K562 (cell line): ENCODE results near the gene DENND6A. TPM values are rescaled to one million over a fixed set of nuclear protein-coding genes. Genes with fewer than 3 reads are reported as not detected.
A peak's percentile ranks its signal among the peaks of the same experiment; 100 is the strongest.

Source experiments
- ATAC-seq: fragments of 200-7000 bp; cut with Tn5 transposase; 3 replicates; pipeline ENCODE4 v1.9.1; 2020; ENCODE audit warnings: moderate library complexity
- BruUV-seq: library from RNA; stranded (reverse); fragments of 400-500 nt; replicated peaks from 2 replicates; lab custom pipeline; 2021; lab: Mats Ljungman, UMichigan
- CTCF ChIA-PET: fragments of 300-600 bp; formaldehyde crosslinking; extraction: SDS; loops from one replicate; lab custom pipeline; 2021; ENCODE audit warnings: low intra/inter-chr PET ratio; lab: Yijun Ruan, JAX
- POLR2A ChIA-PET: fragments of 300-600, 350-650 bp; sonication (Branson Sonifier 250); formaldehyde crosslinking; extraction: SDS; loops from one replicate; lab custom pipeline; 2021; ENCODE audit warnings: antibody characterized with exemption, inconsistent platforms; lab: Yijun Ruan, JAX
- DNase-seq, 4 experiments: peaks; one replicate each; pipeline versions ENCODE4 v3.0.0 to v3.0.0-alpha.2; 2011 to 2018; ENCODE audit warnings: low spot score in 3 of 4, mixed read lengths in 3 of 4; ENCODE audit errors: extremely low read depth in 1 of 4
- FAIRE-seq: peaks from 2 replicates; lab custom pipeline; 2011; peaks lifted over from hg19 to GRCh38; lab: Jason Lieb, UNC
- H2AFZ ChIP-seq: 2 replicates; pipeline ENCODE4 v1.6.0; 2011; ENCODE audit warnings: low read depth, low read length, control low read depth, inconsistent platforms
- H3K27ac ChIP-seq: fragments of 200-600 bp; 3 replicates; pipeline ENCODE4 v1.8.0; 2011; ENCODE audit warnings: low read depth, mild to moderate bottlenecking, control low read depth, inconsistent platforms, low read length, moderate library complexity, mixed read lengths; ENCODE audit errors: extremely low read depth
- H3K27me3 ChIP-seq, 2 experiments: fragments of 300-600 bp in 1 of 2; 2 replicates in 1 of 2; 3 replicates in 1 of 2; pipeline versions ENCODE4 v1.6.0 to v1.8.0; 2011; ENCODE audit warnings: inconsistent platforms in 2 of 2, low read length in 2 of 2, mild to moderate bottlenecking in 1 of 2, mixed read lengths in 1 of 2, moderate library complexity in 1 of 2; ENCODE audit not compliant: control insufficient read depth in 2 of 2, insufficient read depth in 2 of 2
- H3K36me3 ChIP-seq: fragments of 300-600 bp; 3 replicates; pipeline ENCODE4 v1.8.0; 2011; ENCODE audit warnings: mild to moderate bottlenecking, low read length, inconsistent platforms; ENCODE audit not compliant: control insufficient read depth, insufficient read depth
- H3K4me1 ChIP-seq, 2 experiments: fragments of 200-600 bp in 1 of 2; replicated peaks in 1 of 2; 2 replicates in 1 of 2; 3 replicates in 1 of 2; pipeline versions ENCODE4 v1.5.1 to v1.8.0; 2011; ENCODE audit warnings: inconsistent platforms in 2 of 2, low read length in 2 of 2, mild to moderate bottlenecking in 1 of 2, mixed read lengths in 1 of 2, moderate library complexity in 1 of 2; ENCODE audit not compliant: control insufficient read depth in 2 of 2, insufficient read depth in 2 of 2
- H3K4me2 ChIP-seq: 2 replicates; pipeline ENCODE4 v1.6.1; 2011; ENCODE audit warnings: low read length, control low read depth, inconsistent platforms, mixed read lengths; ENCODE audit not compliant: insufficient read depth
- H3K4me3 ChIP-seq: fragments of 200-600 bp; sonication (generic), shearing (Covaris generic); 2 replicates; pipeline ENCODE4 v1.5.1; 2016; ENCODE audit warnings: control low read depth, inconsistent platforms
- H3K79me2 ChIP-seq: fragments of 200-600 bp; 3 replicates; pipeline ENCODE4 v1.8.0; 2011; ENCODE audit warnings: low read length, inconsistent platforms; ENCODE audit not compliant: control insufficient read depth, insufficient read depth
- H3K9ac ChIP-seq, 2 experiments: 2 replicates each; pipeline versions ENCODE4 v1.6.0 to v1.6.1; 2011; ENCODE audit warnings: low read depth in 2 of 2, low read length in 2 of 2, control low read depth in 1 of 2, inconsistent platforms in 1 of 2, mild to moderate bottlenecking in 1 of 2, mixed read lengths in 1 of 2; ENCODE audit not compliant: insufficient read depth in 1 of 2
- H3K9me1 ChIP-seq: one replicate; pipeline ENCODE4 v1.6.0; 2011; ENCODE audit warnings: inconsistent platforms, mild to moderate bottlenecking, low read length, moderate library complexity; ENCODE audit not compliant: control insufficient read depth, insufficient read depth
- H3K9me3 ChIP-seq: replicated peaks from 2 replicates; pipeline ENCODE4 v1.5.1; 2011; ENCODE audit warnings: low read depth, low read length, inconsistent platforms; ENCODE audit not compliant: control insufficient read depth, insufficient read depth
- H4K20me1 ChIP-seq: replicated peaks from 2 replicates; pipeline ENCODE4 v1.6.1; 2011; ENCODE audit warnings: low read length, inconsistent platforms, mixed read lengths; ENCODE audit not compliant: control insufficient read depth, insufficient read depth
- CBFA2T3 ChIP-seq: fragments of 450-650 bp; IDR thresholded peaks from 2 replicates; pipeline ENCODE4 v1.6.1; 2017
- HNRNPUL1 ChIP-seq: fragments of 200-400 bp; formaldehyde crosslinking; IDR thresholded peaks from 2 replicates; pipeline ENCODE4 v1.6.1; 2017; ENCODE audit warnings: low read length
- ID3 ChIP-seq, 2 experiments: fragments of 250-450 bp in 1 of 2; fragments of 450-650 bp in 1 of 2; sonication (Bioruptor Pico) in 1 of 2; IDR thresholded peaks; 2 replicates each; pipeline versions ENCODE4 v1.6.1 to v1.8.0; 2016 to 2021; ENCODE audit warnings: mild to moderate bottlenecking in 2 of 2, moderate library complexity in 2 of 2, missing compliant biosample characterization in 1 of 2, missing genetic modification characterization in 1 of 2
- ILF3 ChIP-seq: fragments of 450-650 bp; IDR thresholded peaks from 2 replicates; pipeline ENCODE4 v1.6.1; 2018; ENCODE audit warnings: antibody characterized with exemption, mild to moderate bottlenecking, moderate library complexity, borderline replicate concordance
- NR2C2 ChIP-seq, 2 experiments: fragments of 200-800 bp in 1 of 2; sonication (Bioruptor generic) in 1 of 2; sonication (generic) in 1 of 2; formaldehyde crosslinking in 1 of 2; IDR thresholded peaks; 2 replicates each; pipeline versions ENCODE4 v1.6.1 to v1.8.0; 2016 to 2022; ENCODE audit warnings: mild to moderate bottlenecking in 1 of 2, missing compliant biosample characterization in 1 of 2, missing genetic modification characterization in 1 of 2, missing genetic modification reagents in 1 of 2
- RAD21 ChIP-seq, 2 experiments: fragments of 250-450 bp in 1 of 2; fragments of 450-650 bp in 1 of 2; sonication (Bioruptor Pico) in 1 of 2; formaldehyde crosslinking in 1 of 2; IDR thresholded peaks in 1 of 2; conservative IDR thresholded peaks in 1 of 2; 2 replicates each; pipeline versions ENCODE4 v1.4.0 to v1.8.0; 2020 to 2022; ENCODE audit warnings: mild to moderate bottlenecking in 2 of 2, moderate library complexity in 1 of 2
- TEAD2 ChIP-seq: fragments of 450-650 bp; IDR thresholded peaks from 2 replicates; pipeline ENCODE4 v1.6.1; 2016; ENCODE audit warnings: missing genetic modification characterization, control low read depth, missing compliant biosample characterization
- ZBTB49 ChIP-seq: sonication (generic); formaldehyde crosslinking; IDR thresholded peaks from 2 replicates; pipeline ENCODE4 v1.8.0; 2022; ENCODE audit warnings: missing genetic modification reagents, mild to moderate bottlenecking, borderline replicate concordance
- WGBS: fragments of 100-300 bp; shearing (Covaris generic); methylation state at CpG from one replicate; pipeline ENCODE4 v1.1.6; 2016; ENCODE audit warnings: low coverage, mixed read lengths; ENCODE audit not compliant: insufficient coverage; ENCODE audit errors: missing lambda C conversion rate; 5-methylcytosine and 5-hydroxymethylcytosine counted together
- in situ Hi-C: fragments of 300-500 bp; cut with MboI; formaldehyde crosslinking; loops from 4 replicates; pipeline ENCODE4 v1.15.0; 2018; ENCODE audit warnings: inconsistent platforms, mixed read lengths
- intact Hi-C: fragments of 100-400 bp; cut with micrococcal nuclease; formaldehyde crosslinking; loops from 2 replicates; pipeline ENCODE4 v1.14.2; 2022
- polyA plus RNA-seq, 8 experiments: library from polyadenylated mRNA; depleted of rRNA in 4 of 8; stranded (reverse) in 5 of 8; unstranded in 3 of 8; fragments of >200 nt; fragmentation: Nextera tagmentation in 2 of 8; fragmentation: Illumina TruSeq in 1 of 8; extraction: Ambion mirVana in 2 of 8; extraction: Trizol in 1 of 8; gene quantifications; 2 replicates each; pipeline versions ENCODE4 v1.2.1 to v1.2.3, GENCODE V29; 2011 to 2014; ENCODE audit warnings: inconsistent platforms in 1 of 8, missing spikeins in 1 of 8
- total RNA-seq, 7 experiments: library from RNA; depleted of rRNA in 6 of 7; stranded (reverse); fragments of >200 nt in 6 of 7; fragmentation: Illumina TruSeq in 2 of 7; extraction: Trizol in 2 of 7; gene quantifications; 2 replicates each; pipeline versions ENCODE4 v1.2.1 to v1.2.3, GENCODE V29; 2011 to 2021; ENCODE audit warnings: low replicate concordance in 1 of 7
- TF ChIP-seq, protein P1 (sequence below): fragments of 250-450 bp; sonication (Bioruptor Pico); IDR thresholded peaks from 2 replicates; pipeline ENCODE4 v1.8.0; 2022; ENCODE audit warnings: inconsistent platforms

The DENND6A gene
- total and polyA plus RNA-seq, 9 of the 15 experiments (the other 6 are each of a cell fraction or from before 2014, with no cell fraction given) = 1.5 to 12.7 (median 7.1) TPM

DNA sequence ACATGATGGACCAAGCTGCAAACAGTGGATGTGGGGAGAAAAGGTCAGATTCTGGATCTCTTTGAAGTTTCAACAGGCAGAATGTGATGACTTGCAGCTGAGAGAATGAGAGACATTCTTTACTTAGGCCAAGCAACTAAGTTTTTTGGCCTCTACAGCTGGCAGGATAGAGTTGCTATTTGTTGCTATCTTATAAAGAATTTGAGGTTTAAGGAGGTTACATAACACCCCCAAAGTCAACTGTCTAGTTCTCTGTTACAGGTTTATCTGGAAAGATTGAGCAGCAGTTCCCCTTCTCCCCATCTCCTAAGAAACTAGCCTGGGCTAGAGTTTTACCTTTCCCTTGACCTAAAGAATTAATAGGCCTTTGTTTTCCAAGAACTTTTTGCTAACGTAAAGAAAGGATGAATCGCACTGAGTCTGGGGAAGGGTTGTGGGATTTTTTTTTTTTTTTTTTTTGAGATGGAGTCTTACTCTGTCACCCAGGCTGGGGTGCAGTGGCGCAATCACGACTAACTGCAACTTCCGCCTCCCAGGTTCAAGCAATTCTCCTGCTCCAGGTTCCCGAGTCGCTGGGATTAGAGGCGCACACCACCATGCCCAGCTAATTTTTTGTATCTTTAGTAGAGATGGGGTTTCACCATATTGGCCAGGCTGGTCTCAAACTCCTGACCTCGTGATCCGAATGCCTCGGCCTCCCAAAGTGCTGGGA lies 36.6 kb upstream of the DENND6A start:
- Histone ChIP-seq H2AFZ (no peak overlapping the region), H3K9me3 (no peaks in the 10 kb centered on the region), H3K9ac (no peak overlapping the region), H3K4me2 (no peak overlapping the region), H3K9me1 (no peaks in the 10 kb centered on the region), H3K27ac (no peak overlapping the region), H3K4me1 (no peaks in the 10 kb centered on the region), H3K4me3 (no peak overlapping the region), H4K20me1 (no peaks in the 10 kb centered on the region), H3K36me3 (no peaks in the 10 kb centered on the region)
- POLR2A ChIA-PET = interaction anchor here (0.7 kb wide), 2 partner anchors 40 to 592 kb away, joined by 3 read pairs; no protein-coding TSS in a partner anchor
- DNase-seq (no peak), ATAC-seq (no peak), FAIRE-seq (no peak)
- intact Hi-C loops = no loop called here
- WGBS = 75% methylated on average over 10 of the region's 11 CpGs
- in situ Hi-C loops = no loop called here
- no TSS peak for BruUV-seq
- CTCF ChIA-PET = no interaction called here
- TF ChIP-seq HNRNPUL1 = no peak
- TF ChIP-seq, all 486 proteins: peak for 0
- Histone ChIP-seq H3K79me2 (no peaks in the 10 kb centered on the region), H3K27me3 (no peaks in the 10 kb centered on the region)

DNA sequence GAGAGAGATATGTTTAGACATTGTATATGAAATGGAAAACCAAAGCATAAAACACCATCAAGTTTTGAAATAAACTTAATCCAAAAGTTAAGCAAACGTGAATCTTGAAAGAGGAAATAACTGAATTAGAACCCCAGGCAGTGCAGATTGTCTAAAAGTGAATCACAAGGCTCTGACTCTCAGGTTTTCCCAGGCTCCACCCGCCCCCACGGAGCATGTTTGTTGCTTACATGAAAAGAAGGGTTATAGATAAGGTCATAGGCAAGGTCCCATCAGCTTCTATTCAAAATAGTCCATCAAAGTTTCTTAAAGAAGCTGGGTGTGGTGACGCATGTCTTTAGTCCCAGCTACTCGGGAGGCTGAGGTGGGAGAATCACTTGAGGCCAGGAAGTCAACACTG lies 34.2 kb upstream of the DENND6A start:
- ChIA-PET POLR2A (no interaction called here), CTCF (no interaction called here)
- WGBS = 20% methylated on average over 5 of the region's 5 CpGs
- Histone ChIP-seq H3K79me2 (no peaks in the 10 kb centered on the region), H3K27me3 (no peaks in the 10 kb centered on the region), H4K20me1 (no peaks in the 10 kb centered on the region), H3K4me3 (no peak overlapping the region), H3K9me1 (no peaks in the 10 kb centered on the region), H3K36me3 (no peaks in the 10 kb centered on the region), H3K9ac (no peak overlapping the region), H3K9me3 (no peaks in the 10 kb centered on the region), H3K4me1 (no peaks in the 10 kb centered on the region), H3K27ac (no peak overlapping the region), H2AFZ (no peak overlapping the region), H3K4me2 (no peak overlapping the region)
- no TSS peak for BruUV-seq
- in situ Hi-C loops (no loop called here), intact Hi-C loops (no loop called here)
- ATAC-seq (no peak), DNase-seq (peak in 1 of 4 experiments; percentile 3), FAIRE-seq (no peak)
- no peak for TF ChIP-seq ILF3
- TF ChIP-seq, protein P1, sequence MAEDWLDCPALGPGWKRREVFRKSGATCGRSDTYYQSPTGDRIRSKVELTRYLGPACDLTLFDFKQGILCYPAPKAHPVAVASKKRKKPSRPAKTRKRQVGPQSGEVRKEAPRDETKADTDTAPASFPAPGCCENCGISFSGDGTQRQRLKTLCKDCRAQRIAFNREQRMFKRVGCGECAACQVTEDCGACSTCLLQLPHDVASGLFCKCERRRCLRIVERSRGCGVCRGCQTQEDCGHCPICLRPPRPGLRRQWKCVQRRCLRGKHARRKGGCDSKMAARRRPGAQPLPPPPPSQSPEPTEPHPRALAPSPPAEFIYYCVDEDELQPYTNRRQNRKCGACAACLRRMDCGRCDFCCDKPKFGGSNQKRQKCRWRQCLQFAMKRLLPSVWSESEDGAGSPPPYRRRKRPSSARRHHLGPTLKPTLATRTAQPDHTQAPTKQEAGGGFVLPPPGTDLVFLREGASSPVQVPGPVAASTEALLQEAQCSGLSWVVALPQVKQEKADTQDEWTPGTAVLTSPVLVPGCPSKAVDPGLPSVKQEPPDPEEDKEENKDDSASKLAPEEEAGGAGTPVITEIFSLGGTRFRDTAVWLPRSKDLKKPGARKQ (CRISPR knock-in tag) = no peak
- TF ChIP-seq TEAD2 (tag) = no peak
- no peak for TF ChIP-seq ZBTB49 (CRISPR knock-in tag)
- TF ChIP-seq ID3 (CRISPR knock-in tag; IDR thresholded peaks at IDR 0.05) = no peak
- TF ChIP-seq ID3 (tag; IDR thresholded peaks at IDR 0.05) = no peak
- no peak for TF ChIP-seq CBFA2T3
- no peak for TF ChIP-seq RAD21 (CRISPR knock-in tag; conservative IDR thresholded peaks at IDR 0.05 in 1 of 2, IDR thresholded peaks at IDR 0.05 in 1 of 2)
- no peak for TF ChIP-seq NR2C2 (CRISPR knock-in tag; IDR thresholded peaks at IDR 0.05)
- no peak for TF ChIP-seq NR2C2 (tag; IDR thresholded peaks at IDR 0.05)
